HG03159 (cell line): ENCODE results near the gene BSG.

ENCODE experiments used
- ATAC-seq: cut with Tn5 transposase; IDR thresholded peaks from one replicate; pipeline ENCODE4 v1.9.1; 2021; ENCODE audit warnings: mild to moderate bottlenecking, moderate library complexity; ENCODE audit not compliant: unreplicated experiment

Gene BSG

GRCh38 chr19:572140-572742, at the start of gene BSG:
BSG (plus strand) TSS chr19:572596; CDS start chr19:572635, 39 bp downstream.
- ATAC-seq: peak; percentile 64

DNA sequence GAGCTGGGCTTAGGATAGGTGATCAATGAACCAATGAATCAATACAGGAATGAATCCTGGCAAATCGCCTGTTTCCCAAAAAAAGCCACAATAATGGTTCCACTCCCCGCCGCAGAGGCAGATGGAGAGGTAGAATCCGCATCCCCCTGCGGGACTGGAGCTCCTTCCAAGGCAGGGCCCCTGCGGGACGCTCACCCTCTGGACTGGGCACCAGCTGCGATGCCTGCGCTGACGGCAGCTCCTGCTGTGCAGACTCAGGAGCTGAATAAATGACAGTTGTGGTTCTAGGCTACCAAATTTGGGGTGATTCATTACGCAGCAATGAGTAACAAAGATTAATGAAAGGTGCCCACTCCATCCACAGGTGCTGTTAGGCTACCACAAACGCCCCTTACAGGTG, 49.7 kb upstream of the BSG start:
- ATAC-seq: no peak

GRCh38 chr19:524062-524674, 48.2 kb upstream of the BSG start:
- no peak for ATAC-seq

DNA sequence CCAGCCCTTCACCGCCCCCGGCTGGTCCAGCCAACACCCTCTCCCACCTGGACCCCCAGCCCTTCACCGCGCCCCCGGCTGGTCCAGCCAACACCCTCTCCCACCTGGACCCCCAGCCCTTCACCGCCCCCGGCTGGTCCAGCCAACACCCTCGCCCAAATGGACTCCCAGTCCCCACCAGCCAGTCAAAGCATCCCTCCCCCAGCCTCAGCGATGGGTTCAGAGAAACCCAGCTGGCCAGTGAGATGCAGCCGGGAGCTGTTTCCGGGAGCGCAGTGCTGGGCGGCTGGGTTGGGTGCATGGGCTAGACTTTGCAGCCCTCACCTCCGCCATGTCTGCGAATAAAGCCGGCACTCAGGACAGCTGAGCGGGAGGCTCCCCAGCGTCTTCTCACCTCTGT, 47.4 kb upstream of the BSG start:
- ATAC-seq: no peak

DNA sequence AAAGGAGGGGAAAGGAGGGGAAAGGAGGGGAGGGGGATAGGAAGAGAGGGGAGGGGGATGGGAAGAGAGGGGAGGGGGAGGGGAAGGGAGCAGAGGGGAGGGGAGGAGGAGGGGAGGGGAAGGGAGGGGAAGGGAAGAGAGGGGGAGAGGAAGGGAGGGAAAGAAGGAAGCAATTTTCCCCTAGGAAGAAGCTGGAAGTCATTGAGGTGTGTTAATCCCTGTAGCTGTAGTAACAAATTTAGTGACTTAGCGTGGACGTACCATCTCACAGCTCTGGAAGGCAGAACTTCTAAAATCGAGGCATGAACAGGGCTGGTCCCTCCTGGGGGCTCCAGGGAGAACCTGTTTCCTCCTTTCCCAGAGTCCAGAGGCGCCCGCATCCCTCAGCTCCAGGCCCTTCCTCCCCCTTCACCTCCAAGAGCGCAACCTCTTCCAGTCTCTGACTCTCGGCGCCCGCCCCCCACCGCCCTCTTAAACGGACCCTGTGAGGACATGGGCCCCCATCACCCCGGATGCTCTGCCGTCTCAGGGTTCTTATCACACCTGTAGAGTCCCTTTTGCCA, 46.5 kb upstream of the BSG start:
- ATAC-seq: no peak

DNA sequence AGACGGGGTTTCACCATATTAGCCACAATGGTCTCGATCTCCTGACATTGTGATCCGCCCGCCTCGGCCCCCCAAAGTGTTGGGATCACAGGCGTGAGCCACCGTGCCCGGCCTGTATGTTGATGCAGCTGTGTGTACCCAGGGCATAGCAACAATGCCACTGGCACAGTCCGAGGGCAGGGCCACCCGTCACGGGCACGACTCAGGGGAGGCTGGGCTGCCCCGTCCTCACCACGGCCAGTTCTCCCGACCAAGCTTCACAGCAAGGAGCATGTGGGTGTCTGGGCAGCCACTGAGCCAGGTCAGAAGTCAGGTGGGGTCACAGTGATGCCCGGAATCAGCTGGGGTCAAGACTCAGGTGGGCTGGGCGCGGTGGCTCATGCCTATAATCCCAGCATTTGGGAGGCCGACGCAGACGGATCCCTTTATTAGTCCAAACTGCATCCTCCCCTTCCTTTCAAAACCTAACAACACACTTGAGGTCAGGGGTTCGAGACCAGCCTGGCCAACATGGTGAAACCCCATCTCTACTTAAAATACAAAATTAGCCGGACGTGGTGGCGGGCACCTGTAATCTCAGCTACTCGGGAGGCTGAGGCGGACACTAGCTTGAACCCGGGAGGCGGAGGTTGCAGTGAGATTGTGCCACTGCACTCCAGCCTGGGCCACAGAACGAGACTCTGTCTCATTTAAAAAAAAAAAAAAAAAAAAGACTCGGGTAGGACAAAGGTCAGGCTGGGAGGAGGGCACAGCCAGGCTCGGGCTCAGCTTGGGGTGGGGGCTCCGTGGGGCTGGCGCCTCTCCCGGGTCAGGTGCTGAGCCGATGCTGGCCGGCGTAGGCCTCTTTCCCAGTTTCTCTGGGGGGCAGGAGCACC, 42.0 kb upstream of the BSG start:
- no peak for ATAC-seq

- peak; percentile 67 for ATAC-seq
These were observed 41.2 kb upstream of the BSG start for GRCh38 chr19:531009-531752.

DNA sequence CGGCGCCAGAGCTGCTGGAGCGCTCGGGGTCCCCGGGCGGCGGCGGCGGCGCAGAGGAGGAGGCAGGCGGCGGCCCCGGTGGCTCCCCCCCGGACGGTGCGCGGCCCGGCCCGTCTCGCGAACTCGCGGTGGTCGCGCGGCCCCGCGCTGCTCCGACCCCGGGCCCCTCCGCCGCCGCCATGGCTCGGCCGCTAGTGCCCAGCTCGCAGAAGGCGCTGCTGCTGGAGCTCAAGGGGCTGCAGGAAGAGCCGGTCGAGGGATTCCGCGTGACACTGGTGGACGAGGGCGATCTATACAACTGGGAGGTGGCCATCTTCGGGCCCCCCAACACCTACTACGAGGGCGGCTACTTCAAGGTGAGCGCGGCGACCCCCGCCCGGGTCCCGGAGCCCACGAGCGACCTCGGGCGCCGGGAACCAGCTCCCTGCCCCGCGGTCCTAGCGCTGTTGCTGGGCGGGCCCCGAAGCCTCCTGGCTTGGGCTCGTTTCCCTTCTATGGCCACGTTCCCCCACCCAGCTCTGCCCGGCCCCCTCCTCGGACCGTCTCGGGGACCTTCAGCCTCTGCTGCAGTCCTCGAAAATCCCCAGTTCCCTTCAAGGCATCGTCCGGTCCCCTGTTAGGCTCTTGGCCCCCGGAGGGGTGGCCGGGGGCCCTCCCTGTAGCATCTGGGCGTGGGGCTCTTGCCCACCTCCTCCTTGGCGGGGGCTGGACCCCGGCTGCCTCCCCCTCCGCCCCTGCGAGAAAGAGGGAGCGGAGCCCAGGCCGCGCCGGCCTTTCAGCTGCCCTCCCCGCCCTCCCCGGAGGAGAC, 40.4 kb upstream of the BSG start, which contains the start of gene CDC34:
TSS of gene CDC34 (plus strand) at position 8 of the 808 bp plus-strand sequence. CDS start at position 180, 172 bp downstream.
- peak; percentile 11 for ATAC-seq

DNA sequence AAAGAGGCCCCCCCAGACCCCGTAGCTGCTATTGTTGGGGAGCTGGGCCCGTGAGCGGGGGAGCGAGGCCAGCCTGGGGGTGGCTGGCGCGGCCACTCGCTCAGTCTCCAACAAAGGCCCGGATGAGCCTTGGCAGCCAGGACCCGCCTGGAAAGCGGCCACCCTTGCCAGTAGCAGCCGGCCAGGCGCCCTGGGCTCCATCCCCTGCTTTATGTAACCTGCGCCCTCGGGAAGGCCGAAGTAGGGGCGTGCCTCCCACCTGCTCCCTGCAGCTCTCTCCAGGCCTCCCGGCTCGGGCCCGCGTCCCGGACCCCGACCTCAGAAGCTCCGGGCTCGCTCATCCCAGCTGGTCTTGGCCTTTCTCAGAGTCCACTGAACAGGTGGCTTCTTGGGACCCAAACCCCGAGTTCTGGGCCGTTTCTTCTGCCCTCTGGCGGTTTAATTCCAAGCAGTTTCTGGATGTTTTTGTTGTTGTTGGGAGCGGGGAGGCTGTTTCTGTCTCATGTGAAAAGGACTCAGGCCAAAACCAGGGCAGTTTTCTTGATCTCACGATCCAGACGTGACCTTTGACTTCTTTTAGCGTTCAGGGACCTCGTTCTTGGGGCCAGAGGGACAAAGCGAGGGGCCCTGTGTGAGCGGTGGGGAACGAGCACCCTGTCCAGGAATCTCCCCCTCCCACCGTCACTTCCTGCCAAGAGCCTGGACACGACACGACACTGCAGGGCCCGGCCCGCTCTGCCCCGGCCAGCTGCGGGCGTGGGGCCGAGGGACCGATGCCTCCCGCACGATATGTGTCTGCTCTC, 39.6 kb upstream of the BSG start:
- ATAC-seq: peak; percentile 8

DNA sequence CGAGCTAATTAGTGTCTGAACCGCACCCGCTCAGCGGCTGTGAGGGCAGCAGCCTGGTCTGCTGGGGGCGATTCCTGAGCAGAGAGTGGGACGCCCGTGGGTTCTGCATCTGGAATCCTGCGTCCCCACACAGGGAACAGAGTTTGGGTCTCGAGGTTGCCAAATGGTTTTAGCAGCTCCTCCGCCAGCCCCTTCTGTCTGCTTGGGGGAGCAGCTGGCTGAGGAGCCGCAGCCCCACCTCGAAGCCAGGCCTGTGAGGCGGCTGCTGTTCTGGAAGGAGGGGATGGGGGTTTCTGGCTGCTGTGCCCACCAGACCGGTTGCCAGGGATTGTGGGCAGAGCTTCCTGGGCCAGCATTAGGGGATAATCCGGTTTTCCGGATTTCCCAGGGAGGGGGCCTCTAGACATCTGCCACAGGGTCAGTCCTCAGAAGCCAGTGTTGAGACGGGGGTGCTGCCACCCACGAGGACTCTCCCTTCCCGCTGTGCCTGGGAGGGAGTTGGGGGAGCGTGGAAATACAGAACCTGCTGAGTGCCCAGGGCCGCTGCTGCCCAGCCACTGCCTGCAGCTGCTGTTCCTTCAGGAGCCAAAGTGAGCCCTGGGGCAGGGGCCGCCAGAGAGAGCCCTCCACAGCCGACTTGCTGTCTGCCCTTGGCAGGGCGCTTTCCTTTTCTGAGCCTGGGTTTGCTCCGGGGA, 38.9 kb upstream of the BSG start:
- no peak for ATAC-seq

DNA sequence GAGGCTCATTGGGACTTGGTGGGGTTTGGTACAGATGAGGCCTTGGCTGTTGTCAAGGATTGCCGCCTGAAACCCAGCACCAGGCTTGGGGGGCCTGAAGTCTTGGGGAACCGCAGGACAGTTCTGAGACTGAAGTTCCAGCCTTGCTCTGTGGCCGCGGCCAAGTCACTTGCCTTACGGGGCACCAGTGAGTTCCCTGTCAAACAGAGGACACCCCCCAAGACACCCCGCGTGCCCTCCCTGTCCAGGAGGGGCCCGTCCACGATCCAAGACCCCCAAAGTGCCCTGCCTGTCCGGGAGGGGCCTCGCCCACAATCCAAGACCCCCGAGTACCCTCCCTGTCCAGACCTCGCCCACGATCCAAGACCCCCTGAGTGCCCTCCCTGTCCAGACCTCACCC, 38.3 kb upstream of the BSG start:
- no peak for ATAC-seq

DNA sequence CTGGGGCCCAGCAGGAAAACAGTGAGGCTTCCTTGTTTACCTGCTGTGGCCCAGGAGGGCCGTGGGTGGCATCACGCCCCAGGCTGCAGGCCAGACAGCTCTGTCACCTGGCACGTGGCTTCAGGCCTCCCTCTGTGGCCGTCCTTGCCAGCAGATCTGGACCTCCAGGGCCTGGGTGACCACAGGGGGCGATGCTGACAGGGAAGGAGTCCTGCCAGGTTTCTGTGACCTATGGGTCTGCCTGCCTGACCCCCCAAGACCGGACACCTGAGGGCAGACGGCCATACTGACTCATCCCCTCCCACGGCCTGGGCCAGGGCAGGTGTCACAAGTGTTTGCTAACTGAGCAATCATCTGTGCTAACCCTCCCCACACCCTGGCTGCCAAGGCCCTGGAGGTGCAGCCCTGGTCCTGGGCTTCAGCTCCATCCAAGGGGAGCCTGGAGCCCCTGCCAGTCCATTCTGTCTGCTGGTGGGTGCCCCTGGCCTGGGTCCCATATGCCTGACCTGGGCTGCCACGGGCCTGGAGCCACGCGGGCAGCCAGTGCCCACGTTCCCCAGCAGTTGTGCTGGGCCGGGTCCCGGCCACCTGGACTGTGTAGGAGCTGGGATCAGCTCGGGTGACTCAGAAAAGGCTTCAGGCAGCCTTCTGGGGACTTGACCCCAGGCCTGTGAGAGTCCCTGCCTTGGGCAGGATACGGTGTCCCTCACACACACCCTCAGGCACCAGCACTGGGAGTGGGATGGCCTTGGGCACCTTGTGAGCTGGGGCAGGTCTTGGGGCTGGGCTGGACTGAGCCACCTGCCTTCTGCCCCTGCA, 37.2 kb upstream of the BSG start:
- no peak for ATAC-seq

DNA sequence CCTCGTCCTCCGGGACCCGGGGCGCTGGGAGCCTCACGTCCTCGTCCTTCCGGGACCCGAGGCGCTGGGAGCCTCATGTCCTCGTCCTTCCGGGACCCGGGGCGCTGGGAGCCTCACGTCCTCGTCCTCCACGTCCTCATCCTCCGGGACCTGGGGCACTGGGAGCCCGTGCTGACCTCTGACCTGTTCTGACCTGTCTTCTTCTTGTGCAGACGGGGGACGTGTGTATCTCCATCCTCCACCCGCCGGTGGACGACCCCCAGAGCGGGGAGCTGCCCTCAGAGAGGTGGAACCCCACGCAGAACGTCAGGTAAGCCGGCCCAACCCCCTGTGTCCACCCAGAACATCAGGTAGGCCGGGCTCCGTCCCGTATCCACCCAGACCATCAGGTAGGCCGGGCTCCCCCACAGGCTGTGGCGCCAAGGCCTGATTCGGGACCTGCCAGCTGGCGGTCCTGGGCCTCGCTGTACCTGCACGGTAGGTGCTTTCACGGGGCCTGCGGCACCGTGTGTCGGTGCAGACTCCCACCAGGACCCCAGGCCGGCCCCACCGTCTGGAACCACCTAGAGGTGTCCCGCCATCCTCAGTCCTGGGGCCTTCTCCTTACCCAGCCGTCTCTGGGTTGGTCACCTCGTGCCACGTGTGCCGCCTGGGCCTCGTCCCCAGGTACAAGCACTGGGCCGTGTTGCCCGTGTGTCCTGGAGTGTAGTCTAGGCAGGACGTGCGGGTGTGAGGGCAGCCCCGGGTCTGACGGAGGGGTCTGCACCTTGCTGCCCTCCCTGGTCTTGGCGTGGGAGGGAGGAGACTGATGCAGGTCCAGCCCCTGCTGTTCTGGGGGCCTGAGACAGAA, 36.1 kb upstream of the BSG start:
- ATAC-seq: no peak

GRCh38 chr19:536881-537404, 35.5 kb upstream of the BSG start:
- ATAC-seq: no peak

GRCh38 chr19:538641-539428, 33.6 kb upstream of the BSG start:
- no peak for ATAC-seq
